ENCODE measurements around the gene FAM107B.

Gene FAM107B

GRCh38 chr10:14549496-14549895 lies 225.2 kb downstream of the FAM107B start:
- DNase-seq: no peak

- DNase-seq: no peak
Observed at GRCh38 chr10:14548970-14549369, 225.7 kb downstream of the FAM107B start.

DNA sequence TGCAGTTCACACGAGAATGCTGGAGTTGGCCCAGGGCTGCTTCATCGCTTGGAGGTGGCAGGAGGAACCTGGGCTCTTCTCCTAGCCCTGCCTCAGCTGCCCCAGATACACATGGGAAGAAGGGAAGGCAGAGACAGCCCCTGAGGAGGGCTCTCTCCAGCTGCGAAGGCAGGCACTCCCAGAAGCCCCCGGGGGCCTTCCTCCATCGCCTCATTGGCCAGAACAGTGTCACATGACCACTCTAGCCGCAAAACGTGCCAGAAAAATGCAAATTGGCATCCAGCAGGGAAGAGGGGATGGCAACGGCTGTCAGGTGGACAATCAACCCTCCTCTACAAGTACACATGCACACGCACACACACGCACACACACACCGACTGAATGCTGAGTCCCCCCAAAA lies 226.2 kb downstream of the FAM107B start:
- no peak for DNase-seq

DNA sequence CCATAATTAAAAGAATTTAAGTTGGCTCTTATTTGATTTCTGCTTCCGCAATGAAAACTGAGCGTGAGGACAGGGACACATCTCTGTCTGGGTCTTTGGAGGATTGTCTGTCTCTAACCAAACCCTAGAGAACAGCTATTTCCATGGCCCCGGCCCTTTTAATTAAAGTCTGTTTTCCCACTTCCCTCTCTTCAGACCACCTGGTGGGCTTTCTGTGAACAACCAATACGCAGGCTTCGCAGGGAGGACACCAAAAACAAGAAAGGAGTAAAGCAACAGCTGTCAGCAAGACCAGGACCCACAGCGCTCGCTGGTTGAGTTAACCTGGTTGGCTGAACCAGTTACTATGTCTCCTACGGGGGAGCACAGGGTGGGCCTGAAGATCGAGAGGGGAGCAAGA lies 226.9 kb downstream of the FAM107B start:
- no peak for DNase-seq

DNA sequence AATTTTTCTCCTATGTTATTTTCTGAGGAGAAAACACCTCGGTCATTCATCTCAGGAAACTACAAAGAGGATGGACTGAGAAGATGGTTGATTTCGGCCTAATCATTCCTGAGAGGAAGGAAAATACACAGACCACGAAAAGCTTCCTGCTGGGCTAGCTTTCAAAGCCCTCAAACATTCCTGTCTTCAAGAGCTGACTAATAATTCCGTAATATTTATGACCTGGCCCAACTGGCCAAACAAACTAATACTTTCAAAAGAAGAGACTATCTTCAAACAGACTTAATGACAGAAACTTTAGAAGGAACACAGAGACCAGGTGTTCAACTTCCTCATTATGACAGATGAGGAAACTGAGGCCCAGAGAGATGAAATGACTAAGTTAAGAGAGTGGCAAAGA lies 228.9 kb downstream of the FAM107B start:
- DNase-seq: no peak

DNA sequence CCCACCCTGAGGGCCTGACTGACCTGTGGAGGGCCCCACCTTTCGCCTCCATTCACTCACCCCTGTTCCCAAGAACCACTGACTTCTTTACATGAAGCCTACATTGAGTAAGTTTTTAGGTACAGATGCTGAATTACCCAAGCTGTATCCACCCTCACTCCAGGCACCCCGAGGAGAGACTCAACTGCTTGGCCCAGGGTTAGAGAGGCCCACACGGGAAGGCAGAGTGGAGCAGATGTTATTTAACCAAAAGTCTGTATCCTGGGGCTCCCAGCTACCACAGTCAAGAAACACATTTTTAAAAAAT lies 230.8 kb downstream of the FAM107B start:
- DNase-seq: no peak

GRCh38 chr10:14543046-14543903 lies 231.4 kb downstream of the FAM107B start:
- no peak for DNase-seq

DNA sequence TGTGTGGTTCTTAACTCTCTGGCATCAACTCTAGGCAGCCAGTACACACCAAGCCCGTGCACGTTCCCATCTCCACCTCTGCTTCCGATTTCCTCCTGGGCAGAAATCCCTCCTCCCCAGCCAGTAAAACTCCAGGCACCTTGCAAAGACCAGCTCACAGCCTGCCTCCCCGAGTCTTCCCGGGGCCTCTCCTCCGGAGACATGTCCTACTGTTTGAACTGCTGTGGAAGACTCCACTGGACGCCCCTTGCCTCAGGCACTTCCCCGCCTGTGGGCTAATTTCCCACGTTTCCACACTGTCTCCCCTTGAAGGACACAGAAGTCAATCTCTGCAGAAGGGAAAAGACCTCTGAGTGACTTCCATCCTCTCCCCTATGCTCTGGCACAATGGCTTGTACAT lies 233.3 kb downstream of the FAM107B start:
- DNase-seq: no peak

- DNase-seq: no peak
Observed at GRCh38 chr10:14540611-14541010, 234.1 kb downstream of the FAM107B start.

DNA sequence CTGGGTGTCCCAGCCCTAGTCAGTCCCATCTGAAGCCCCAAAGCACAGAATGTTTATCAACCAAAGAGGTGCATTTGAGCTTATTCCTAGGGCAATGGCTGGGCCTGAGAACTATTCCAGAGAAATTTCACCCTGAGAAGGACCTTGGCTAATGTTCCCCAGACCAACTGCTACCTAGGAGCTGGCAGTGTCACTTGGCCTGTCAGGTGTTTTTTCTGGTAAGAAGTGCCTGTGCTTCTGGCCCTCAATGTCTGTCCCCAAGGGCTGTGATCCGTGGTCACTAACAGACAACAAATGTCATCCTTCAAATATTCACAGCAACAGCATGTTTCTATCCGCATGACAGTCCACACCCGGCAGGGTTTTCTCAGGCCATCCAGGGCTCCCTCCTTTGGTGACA lies 234.6 kb downstream of the FAM107B start:
- DNase-seq: no peak

- DNase-seq: no peak
Observed at GRCh38 chr10:14539176-14539575, 235.5 kb downstream of the FAM107B start.

DNA sequence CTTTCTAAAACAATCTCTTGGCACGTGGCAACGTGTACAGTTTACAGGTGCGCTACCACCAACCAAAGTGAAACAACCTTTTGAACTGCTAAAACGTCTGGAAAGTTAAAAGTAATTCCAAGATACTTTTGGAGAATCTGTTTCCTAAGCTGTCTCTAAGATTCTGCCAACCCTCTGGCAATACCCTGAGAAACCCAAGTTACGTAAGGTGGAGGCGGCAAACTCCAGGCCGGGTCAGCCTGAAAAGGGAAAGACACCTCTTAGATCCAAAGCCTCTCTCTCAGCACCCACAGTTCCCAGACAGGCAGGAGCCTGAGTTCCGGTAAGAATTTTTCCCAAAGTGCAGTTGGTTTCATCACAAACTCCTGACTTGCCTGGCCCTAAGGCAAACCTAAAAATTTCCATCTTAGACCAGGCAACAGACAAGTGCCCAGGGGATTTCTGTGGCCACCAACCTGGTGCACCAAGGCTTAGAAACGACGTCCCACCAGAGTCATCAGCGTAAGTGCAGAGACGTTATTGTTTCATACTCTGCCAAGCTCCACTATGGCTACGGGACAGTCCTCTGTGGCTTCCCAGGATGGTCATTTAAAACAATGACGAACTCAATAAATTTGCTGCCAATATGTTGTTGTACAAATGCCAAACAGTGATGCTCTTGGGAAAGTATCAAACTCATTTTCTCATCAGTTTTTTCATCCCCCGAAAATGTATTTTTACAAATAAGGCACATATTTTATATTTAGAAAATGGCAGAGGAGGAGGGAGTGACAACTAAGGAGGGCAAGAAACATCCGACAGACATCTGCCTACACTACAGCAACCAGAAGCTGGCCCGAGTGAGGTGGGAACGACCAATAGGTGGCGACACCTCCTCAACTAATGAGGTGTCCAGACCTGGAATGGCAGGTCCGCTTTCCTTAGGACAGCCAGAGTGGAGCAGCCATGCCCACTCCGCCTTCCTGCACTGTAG lies 238.2 kb downstream of the FAM107B start:
- no peak for DNase-seq

GRCh38 chr10:14535457-14536130 lies 239.1 kb downstream of the FAM107B start:
- DNase-seq: no peak

- DNase-seq: no peak
Observed at GRCh38 chr10:14534152-14534551, 240.5 kb downstream of the FAM107B start.

DNA sequence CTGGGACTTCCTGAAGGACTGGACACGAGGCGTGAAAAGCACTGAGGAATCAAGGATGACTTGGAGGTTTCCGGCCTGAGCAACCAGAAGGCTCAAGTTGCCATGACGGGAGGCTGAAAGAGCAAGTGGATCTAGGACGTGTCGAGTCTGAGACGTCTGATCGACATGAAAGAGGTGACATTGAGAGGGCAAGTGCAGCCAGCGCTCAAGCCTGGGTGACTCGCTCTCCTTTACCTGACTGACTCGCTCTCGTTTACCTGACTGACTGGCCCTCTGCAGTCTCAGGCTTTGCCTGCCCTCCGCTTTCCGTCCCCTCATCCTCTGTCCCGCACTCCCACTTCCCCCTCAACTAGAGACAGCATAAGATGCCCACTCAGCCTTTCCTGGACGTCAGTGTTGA lies 241.4 kb downstream of the FAM107B start:
- no peak for DNase-seq

- DNase-seq: peak; percentile 7
Observed at GRCh38 chr10:14532473-14533251, 242.0 kb downstream of the FAM107B start.

GRCh38 chr10:14531974-14532373 lies 242.7 kb downstream of the FAM107B start:
- DNase-seq: no peak

DNA sequence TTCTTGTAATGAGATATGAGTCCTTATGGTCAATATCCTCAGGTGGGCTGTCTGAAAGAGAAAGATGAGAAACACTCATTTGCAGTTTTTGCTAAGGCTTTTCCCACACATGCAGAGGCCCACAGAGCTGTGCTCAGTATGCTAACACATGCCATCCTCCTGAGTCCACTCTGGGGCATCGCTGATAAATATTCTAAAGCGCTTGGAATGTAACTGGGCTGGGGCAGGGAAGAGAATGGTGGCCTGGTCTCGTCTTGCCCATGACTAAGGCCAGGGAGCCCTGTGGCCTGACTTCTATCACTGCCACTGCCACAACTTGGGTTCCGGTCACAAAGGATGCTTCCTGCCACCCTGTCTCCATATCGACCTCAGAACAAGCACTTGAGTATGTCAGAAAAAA lies 244.2 kb downstream of the FAM107B start:
- DNase-seq: no peak

GRCh38 chr10:14529351-14529750 lies 245.3 kb downstream of the FAM107B start:
- DNase-seq: no peak

DNA sequence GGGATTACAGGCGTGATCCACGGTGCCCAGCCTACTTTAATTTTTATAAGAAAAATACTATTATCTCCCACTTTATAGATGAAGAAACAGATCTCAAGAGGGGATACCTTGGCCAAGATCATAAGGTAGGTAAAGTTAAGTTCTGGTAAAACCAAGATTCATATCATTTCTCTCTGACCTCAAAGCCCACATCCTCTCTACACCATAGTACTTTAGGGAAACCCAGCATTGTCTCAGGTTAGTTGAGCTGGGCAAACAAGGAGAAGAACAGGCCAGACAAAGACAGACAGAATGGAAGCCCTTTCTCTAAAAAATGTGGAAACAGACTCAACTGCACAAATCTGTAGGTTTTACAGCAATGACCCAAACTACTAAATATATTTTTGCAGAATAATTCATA lies 246.2 kb downstream of the FAM107B start:
- DNase-seq: no peak

DNA sequence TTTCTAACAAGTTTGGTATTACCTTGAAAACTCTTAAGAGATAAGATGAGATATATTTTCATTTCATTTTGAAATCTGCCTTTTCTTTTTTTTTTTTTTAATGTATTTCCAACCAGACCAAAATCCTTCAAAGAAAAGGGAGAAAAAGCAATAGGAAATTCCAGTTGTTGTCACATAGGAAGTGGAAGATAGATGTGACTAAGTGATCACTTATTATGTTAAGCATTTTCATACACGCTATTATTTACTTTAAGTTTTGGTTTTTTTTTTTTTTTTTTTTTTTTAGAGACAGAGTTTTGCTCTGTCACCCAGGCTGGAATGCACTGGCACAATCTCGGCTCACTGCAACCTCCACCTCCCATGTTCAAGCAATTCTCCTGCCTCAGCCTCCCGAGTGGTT lies 246.8 kb downstream of the FAM107B start:
- no peak for DNase-seq

- DNase-seq: no peak
Observed at GRCh38 chr10:14527134-14527844, 247.4 kb downstream of the FAM107B start.

Measured in NCI-H2227 treated with DMSO at 0.1 percent for 48 hours (cell line).